K562 (cell line): ENCODE measurements around the gene NSUN6. TPM values are rescaled to one million over a fixed set of nuclear protein-coding genes. Genes with fewer than 3 reads are reported as not detected.

Experiments used
- MXI1 ChIP-seq: IDR thresholded peaks from 2 replicates; pipeline ENCODE4 v1.6.1; 2011; ENCODE audit warnings: low read depth, mild to moderate bottlenecking, improper control_type of control experiment, low read length
- NR2C1 ChIP-seq, 2 experiments: fragments of 450-650 bp; IDR thresholded peaks; 2 replicates each; pipeline ENCODE4 v1.6.1; 2017; ENCODE audit warnings: mild to moderate bottlenecking in 2 of 2, antibody characterized with exemption in 1 of 2, inconsistent platforms in 1 of 2, missing compliant biosample characterization in 1 of 2, missing genetic modification characterization in 1 of 2
- NR4A1 ChIP-seq, 2 experiments: fragments of 250-450 bp in 1 of 2; fragments of 450-650 bp in 1 of 2; sonication (Bioruptor Pico) in 1 of 2; IDR thresholded peaks; 2 replicates each; pipeline versions ENCODE4 v1.4.0 to v1.6.1; 2016 to 2020; ENCODE audit warnings: mild to moderate bottlenecking in 2 of 2, missing compliant biosample characterization in 1 of 2, missing genetic modification characterization in 1 of 2, moderate library complexity in 1 of 2
- OTX1 ChIP-seq: fragments of 450-650 bp; formaldehyde crosslinking; IDR thresholded peaks from 2 replicates; pipeline ENCODE4 v1.4.0; 2022; ENCODE audit warnings: mild to moderate bottlenecking
- PCBP2 ChIP-seq: fragments of 200-400 bp; formaldehyde crosslinking; IDR thresholded peaks from 2 replicates; pipeline ENCODE4 v1.6.1; 2018; ENCODE audit warnings: low read length, low read depth, mild to moderate bottlenecking, moderate library complexity; ENCODE audit not compliant: poor library complexity, severe bottlenecking
- PPARD ChIP-seq: fragments of 250-450 bp; sonication (Bioruptor Pico); IDR thresholded peaks from 2 replicates; pipeline ENCODE4 v1.8.0; 2022; ENCODE audit warnings: inconsistent platforms, mild to moderate bottlenecking, moderate library complexity
- RHOXF2B ChIP-seq: fragments of 250-450 bp; sonication (Bioruptor Pico); conservative IDR thresholded peaks from 2 replicates; pipeline ENCODE4 v1.5.1; 2021
- SREBF2 ChIP-seq: sonication (generic); formaldehyde crosslinking; IDR thresholded peaks from 2 replicates; pipeline ENCODE4 v1.4.0; 2020; ENCODE audit warnings: mild to moderate bottlenecking, missing genetic modification reagents
- TCF7 ChIP-seq: sonication (generic); IDR thresholded peaks from 2 replicates; pipeline ENCODE4 v1.6.1; 2016; ENCODE audit warnings: antibody characterized with exemption, borderline replicate concordance
- ZC3H8 ChIP-seq: fragments of 450-650 bp; IDR thresholded peaks from 2 replicates; pipeline ENCODE4 v1.6.1; 2017
- ZNF143 ChIP-seq: sonication (generic); formaldehyde crosslinking; IDR thresholded peaks from 2 replicates; pipeline ENCODE4 v1.9.0; 2022; ENCODE audit warnings: mild to moderate bottlenecking, missing genetic modification reagents
- ZNF354B ChIP-seq: fragments of 250-450 bp; sonication (Bioruptor Pico); IDR thresholded peaks from 2 replicates; pipeline ENCODE4 v1.4.0; 2020
- ZSCAN29 ChIP-seq: fragments of 450-650 bp; IDR thresholded peaks from 2 replicates; pipeline ENCODE4 v1.6.1; 2017
- polyA plus RNA-seq, 8 experiments: library from polyadenylated mRNA; depleted of rRNA in 4 of 8; stranded (reverse) in 5 of 8; unstranded in 3 of 8; fragments of >200 nt; fragmentation: Nextera tagmentation in 2 of 8; fragmentation: Illumina TruSeq in 1 of 8; extraction: Ambion mirVana in 2 of 8; extraction: Trizol in 1 of 8; gene quantifications; 2 replicates each; pipeline versions ENCODE4 v1.2.1 to v1.2.3, GENCODE V29; 2011 to 2014; ENCODE audit warnings: inconsistent platforms in 1 of 8, missing spikeins in 1 of 8
- total RNA-seq, 7 experiments: library from RNA; depleted of rRNA in 6 of 7; stranded (reverse); fragments of >200 nt in 6 of 7; fragmentation: Illumina TruSeq in 2 of 7; extraction: Trizol in 2 of 7; gene quantifications; 2 replicates each; pipeline versions ENCODE4 v1.2.1 to v1.2.3, GENCODE V29; 2011 to 2021; ENCODE audit warnings: low replicate concordance in 1 of 7
- TF ChIP-seq, protein P1 (sequence below): fragments of 250-450 bp; sonication (Bioruptor Pico); IDR thresholded peaks from 2 replicates; pipeline ENCODE4 v1.5.0; 2021
- TF ChIP-seq, protein P2 (sequence below): sonication (generic); formaldehyde crosslinking; IDR thresholded peaks from 2 replicates; pipeline ENCODE4 v1.8.0; 2023; ENCODE audit warnings: mild to moderate bottlenecking, missing genetic modification reagents
- TF ChIP-seq, protein P3 (sequence below), 2 experiments: IDR thresholded peaks in 1 of 2; conservative IDR thresholded peaks in 1 of 2; 2 replicates each; pipeline ENCODE4 v1.6.1; 2016; ENCODE audit warnings: low read depth in 2 of 2, mild to moderate bottlenecking in 1 of 2, missing compliant biosample characterization in 1 of 2, missing genetic modification characterization in 1 of 2, moderate library complexity in 1 of 2
- TF ChIP-seq, protein P4 (sequence below): fragments of 450-650 bp; IDR thresholded peaks from 2 replicates; pipeline ENCODE4 v1.6.1; 2016; ENCODE audit warnings: missing biosample characterization, missing genetic modification characterization
- TF ChIP-seq, protein P5 (sequence below), 2 experiments: fragments of 250-450 bp in 1 of 2; fragments of 450-650 bp in 1 of 2; sonication (Bioruptor Pico) in 1 of 2; IDR thresholded peaks; 2 replicates each; pipeline versions ENCODE4 v1.6.1 to v1.8.0; 2016 to 2021; ENCODE audit warnings: mild to moderate bottlenecking in 2 of 2, moderate library complexity in 2 of 2, missing compliant biosample characterization in 1 of 2, missing genetic modification characterization in 1 of 2

The NSUN6 gene
- total and polyA plus RNA-seq, 9 of the 15 experiments (the other 6 are each of a cell fraction or from before 2014, with no cell fraction given): 12.5 to 33.1 (median 24.2) TPM

DNA sequence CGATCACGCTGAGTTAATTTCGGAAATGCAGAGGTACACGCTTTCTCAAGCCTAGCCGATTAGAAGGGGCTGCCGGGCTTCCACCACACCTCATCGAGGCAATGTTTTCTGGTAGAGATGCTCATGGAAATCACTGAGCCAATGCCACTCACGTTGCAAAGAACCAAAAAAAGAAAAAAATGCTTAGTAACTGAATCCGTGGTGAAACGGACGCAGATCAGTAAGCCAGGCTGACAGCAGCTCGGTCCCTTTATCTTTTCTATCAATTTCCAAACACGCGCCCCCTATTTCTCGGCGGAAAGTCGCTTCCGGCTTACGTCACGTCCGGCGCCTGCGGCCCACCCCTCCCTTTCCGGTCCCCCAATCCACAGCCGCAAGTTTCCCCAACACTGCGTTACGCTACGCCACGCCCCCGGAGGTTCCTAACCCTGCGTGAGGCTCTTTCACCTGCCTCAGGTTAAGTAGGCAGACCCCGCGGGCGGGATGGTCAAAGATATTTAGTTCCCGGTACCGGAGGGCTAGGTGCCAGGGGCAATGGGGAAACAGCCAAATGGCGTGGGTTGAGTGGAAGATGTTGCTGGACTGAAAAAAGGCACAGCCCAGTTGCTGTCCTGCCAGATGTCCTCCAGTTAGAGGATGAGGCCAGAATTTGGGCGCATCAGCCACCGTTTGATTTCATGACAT, at the start of gene NSUN6 (continued):
- TF ChIP-seq, protein P1, sequence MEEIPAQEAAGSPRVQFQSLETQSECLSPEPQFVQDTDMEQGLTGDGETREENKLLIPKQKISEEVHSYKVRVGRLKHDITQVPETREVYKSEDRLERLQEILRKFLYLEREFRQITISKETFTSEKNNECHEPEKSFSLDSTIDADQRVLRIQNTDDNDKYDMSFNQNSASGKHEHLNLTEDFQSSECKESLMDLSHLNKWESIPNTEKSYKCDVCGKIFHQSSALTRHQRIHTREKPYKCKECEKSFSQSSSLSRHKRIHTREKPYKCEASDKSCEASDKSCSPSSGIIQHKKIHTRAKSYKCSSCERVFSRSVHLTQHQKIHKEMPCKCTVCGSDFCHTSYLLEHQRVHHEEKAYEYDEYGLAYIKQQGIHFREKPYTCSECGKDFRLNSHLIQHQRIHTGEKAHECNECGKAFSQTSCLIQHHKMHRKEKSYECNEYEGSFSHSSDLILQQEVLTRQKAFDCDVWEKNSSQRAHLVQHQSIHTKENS: no peak
- TF ChIP-seq OTX1 (no peak), MXI1 (peak; percentile 87), ZNF143 (no peak), NR4A1 (CRISPR knock-in tag; IDR thresholded peaks at IDR 0.05) (no peak), NR4A1 (tag; IDR thresholded peaks at IDR 0.05) (no peak), ZNF354B (CRISPR knock-in tag) (no peak), TCF7 (no peak), SREBF2 (CRISPR knock-in tag) (no peak), PPARD (no peak), RHOXF2B (CRISPR knock-in tag) (no peak), NR2C1 (IDR thresholded peaks at IDR 0.05) (peak; percentile 16; the same call in 1 of the 2 replicates), NR2C1 (tag; IDR thresholded peaks at IDR 0.05) (no peak), ZSCAN29 (no peak), ZC3H8 (no peak), PCBP2 (no peak)
- TF ChIP-seq, protein P2, sequence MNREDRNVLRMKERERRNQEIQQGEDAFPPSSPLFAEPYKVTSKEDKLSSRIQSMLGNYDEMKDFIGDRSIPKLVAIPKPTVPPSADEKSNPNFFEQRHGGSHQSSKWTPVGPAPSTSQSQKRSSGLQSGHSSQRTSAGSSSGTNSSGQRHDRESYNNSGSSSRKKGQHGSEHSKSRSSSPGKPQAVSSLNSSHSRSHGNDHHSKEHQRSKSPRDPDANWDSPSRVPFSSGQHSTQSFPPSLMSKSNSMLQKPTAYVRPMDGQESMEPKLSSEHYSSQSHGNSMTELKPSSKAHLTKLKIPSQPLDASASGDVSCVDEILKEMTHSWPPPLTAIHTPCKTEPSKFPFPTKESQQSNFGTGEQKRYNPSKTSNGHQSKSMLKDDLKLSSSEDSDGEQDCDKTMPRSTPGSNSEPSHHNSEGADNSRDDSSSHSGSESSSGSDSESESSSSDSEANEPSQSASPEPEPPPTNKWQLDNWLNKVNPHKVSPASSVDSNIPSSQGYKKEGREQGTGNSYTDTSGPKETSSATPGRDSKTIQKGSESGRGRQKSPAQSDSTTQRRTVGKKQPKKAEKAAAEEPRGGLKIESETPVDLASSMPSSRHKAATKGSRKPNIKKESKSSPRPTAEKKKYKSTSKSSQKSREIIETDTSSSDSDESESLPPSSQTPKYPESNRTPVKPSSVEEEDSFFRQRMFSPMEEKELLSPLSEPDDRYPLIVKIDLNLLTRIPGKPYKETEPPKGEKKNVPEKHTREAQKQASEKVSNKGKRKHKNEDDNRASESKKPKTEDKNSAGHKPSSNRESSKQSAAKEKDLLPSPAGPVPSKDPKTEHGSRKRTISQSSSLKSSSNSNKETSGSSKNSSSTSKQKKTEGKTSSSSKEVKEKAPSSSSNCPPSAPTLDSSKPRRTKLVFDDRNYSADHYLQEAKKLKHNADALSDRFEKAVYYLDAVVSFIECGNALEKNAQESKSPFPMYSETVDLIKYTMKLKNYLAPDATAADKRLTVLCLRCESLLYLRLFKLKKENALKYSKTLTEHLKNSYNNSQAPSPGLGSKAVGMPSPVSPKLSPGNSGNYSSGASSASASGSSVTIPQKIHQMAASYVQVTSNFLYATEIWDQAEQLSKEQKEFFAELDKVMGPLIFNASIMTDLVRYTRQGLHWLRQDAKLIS (CRISPR knock-in tag): no peak
- TF ChIP-seq, protein P3, sequence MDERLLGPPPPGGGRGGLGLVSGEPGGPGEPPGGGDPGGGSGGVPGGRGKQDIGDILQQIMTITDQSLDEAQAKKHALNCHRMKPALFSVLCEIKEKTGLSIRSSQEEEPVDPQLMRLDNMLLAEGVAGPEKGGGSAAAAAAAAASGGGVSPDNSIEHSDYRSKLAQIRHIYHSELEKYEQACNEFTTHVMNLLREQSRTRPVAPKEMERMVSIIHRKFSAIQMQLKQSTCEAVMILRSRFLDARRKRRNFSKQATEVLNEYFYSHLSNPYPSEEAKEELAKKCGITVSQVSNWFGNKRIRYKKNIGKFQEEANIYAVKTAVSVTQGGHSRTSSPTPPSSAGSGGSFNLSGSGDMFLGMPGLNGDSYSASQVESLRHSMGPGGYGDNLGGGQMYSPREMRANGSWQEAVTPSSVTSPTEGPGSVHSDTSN (CRISPR knock-in tag; IDR thresholded peaks at IDR 0.05; ENCODE audit: low read depth): no peak
- TF ChIP-seq, protein P3 (tag; conservative IDR thresholded peaks at IDR 0.05; ENCODE audit: low read depth): no peak
- TF ChIP-seq, protein P4, sequence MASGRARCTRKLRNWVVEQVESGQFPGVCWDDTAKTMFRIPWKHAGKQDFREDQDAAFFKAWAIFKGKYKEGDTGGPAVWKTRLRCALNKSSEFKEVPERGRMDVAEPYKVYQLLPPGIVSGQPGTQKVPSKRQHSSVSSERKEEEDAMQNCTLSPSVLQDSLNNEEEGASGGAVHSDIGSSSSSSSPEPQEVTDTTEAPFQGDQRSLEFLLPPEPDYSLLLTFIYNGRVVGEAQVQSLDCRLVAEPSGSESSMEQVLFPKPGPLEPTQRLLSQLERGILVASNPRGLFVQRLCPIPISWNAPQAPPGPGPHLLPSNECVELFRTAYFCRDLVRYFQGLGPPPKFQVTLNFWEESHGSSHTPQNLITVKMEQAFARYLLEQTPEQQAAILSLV: no peak
- TF ChIP-seq, protein P5, sequence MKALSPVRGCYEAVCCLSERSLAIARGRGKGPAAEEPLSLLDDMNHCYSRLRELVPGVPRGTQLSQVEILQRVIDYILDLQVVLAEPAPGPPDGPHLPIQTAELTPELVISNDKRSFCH (CRISPR knock-in tag; IDR thresholded peaks at IDR 0.05): no peak
- TF ChIP-seq, protein P5 (tag; IDR thresholded peaks at IDR 0.05): no peak
